IPS-18a (cell line): ENCODE results near the gene ELAVL3.
"Not testable (repeated sequence)": the region's sequence is repeated elsewhere in the genome, so short reads cannot be mapped to it uniquely, and the experiment has no call there.

Experiments
- H3K27ac ChIP-seq: one replicate; pipeline ENCODE4 v1.5.1; 2013; ENCODE audit warnings: low read length
- H3K27me3 ChIP-seq: one replicate; pipeline ENCODE4 v1.6.1; 2013; ENCODE audit warnings: mild to moderate bottlenecking, low read length; ENCODE audit not compliant: control insufficient read depth, insufficient read depth
- H3K36me3 ChIP-seq: one replicate; pipeline ENCODE4 v1.6.1; 2013; ENCODE audit warnings: low read depth, low read length; ENCODE audit not compliant: control insufficient read depth
- H3K4me1 ChIP-seq: one replicate; pipeline ENCODE4 v1.6.1; 2013; ENCODE audit warnings: low read depth, low read length; ENCODE audit not compliant: control insufficient read depth
- H3K4me3 ChIP-seq: one replicate; pipeline ENCODE4 v1.5.1; 2013; ENCODE audit warnings: low read length
- H3K9ac ChIP-seq: one replicate; pipeline ENCODE4 v1.6.1; 2013; ENCODE audit warnings: mild to moderate bottlenecking, low read length, moderate library complexity
- H3K9me3 ChIP-seq: one replicate; pipeline ENCODE4 v1.6.1; 2013; ENCODE audit warnings: low read depth, low read length; ENCODE audit not compliant: control insufficient read depth

Gene ELAVL3

DNA sequence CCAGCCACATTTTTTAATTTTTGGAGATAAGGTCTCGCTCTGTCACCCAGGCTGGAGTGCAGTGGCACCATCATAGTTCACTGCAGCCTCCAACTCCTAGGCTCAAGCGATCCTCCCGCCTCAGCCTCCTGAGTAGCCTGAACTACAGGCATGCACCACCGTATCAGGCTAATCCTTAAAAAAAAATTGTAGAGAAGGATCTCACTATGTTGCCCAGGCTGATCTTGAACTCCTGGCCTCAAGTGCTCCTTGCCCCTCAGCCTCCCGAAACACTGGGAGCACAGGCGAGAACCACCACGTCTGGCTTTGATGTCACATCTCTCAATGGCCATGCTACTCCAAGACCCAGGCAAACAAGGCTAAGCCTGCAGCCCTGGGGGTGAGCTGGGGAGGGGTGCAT is 24.2 kb downstream of the ELAVL3 start:
- Histone ChIP-seq H3K27ac (no peak overlapping the region), H3K36me3 (no peaks in the 10 kb centered on the region), H3K9ac (no peak overlapping the region), H3K9me3 (no peaks in the 10 kb centered on the region), H3K4me1 (peaks cover 8% of the 10 kb centered on the region), H3K4me3 (no peak overlapping the region), H3K27me3 (no peaks in the 10 kb centered on the region)

DNA sequence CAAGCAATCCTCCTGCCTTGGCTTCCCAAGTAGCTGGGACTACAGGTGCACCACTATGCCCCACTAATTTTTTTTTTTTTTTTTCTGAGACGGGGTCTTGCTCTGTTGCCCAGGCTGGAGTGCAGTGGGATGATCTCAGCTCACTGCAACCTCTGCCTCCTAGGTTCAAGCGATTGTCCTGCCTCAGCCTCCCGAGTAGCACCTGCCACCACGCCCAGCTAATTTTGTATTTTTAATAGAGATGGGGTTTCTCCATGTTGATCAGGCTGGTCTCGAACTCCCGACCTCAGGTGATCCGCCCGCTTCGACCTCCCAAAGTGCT is 25.7 kb downstream of the ELAVL3 start:
- H3K36me3 ChIP-seq, H3K27me3 ChIP-seq, H3K9ac ChIP-seq, H3K27ac ChIP-seq, H3K4me3 ChIP-seq, H3K9me3 ChIP-seq, H3K4me1 ChIP-seq: not testable (repeated sequence)

DNA sequence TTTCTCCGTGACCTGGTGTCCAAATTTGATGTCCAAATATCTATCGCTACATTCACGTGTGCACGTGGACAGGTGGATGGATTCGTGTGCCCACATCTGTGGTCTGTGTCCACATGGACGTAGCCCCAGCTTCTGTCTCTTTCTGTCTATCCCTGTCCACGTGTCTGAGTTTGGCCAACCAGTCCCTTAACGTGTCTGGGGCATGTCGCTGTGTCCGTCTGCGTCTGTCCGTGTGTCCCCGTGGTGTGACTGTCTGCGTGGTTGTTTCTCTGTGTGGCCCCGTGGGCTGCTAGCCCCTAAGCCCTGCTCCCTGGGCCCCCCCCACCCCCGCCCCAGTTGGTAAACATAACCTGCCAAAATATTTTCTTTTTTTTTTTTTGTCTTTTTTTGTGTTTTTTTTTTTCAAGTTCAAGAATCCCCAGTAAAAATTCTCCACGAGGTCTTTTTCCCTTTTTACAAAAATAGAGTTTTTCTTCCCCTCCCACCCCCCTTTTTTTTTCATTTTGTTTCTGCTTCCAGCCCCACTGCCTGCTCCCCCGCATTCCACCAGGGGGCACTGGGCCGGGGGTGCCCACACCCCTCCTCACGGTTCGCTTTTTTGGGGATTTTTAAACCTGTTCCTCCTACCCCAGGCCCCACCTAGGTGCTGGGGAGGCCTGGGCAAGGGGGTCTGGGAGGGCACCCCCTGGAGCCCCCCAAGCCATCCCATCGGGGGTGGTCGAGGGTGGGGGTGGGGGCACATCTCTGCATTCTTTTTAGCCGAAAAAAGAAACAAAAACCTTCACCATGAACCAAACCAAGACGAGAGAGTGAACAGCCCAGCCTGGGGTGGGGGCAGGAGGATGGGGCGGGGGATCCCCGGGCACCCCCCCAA is 27.1 kb downstream of the ELAVL3 start:
- Histone ChIP-seq H3K9me3 (no peaks in the 10 kb centered on the region), H3K27me3 (no peaks in the 10 kb centered on the region), H3K4me3 (no peak overlapping the region), H3K9ac (no peak overlapping the region), H3K36me3 (peaks cover 10% of the 10 kb centered on the region), H3K27ac (no peak overlapping the region), H3K4me1 (peaks cover 10% of the 10 kb centered on the region)

DNA sequence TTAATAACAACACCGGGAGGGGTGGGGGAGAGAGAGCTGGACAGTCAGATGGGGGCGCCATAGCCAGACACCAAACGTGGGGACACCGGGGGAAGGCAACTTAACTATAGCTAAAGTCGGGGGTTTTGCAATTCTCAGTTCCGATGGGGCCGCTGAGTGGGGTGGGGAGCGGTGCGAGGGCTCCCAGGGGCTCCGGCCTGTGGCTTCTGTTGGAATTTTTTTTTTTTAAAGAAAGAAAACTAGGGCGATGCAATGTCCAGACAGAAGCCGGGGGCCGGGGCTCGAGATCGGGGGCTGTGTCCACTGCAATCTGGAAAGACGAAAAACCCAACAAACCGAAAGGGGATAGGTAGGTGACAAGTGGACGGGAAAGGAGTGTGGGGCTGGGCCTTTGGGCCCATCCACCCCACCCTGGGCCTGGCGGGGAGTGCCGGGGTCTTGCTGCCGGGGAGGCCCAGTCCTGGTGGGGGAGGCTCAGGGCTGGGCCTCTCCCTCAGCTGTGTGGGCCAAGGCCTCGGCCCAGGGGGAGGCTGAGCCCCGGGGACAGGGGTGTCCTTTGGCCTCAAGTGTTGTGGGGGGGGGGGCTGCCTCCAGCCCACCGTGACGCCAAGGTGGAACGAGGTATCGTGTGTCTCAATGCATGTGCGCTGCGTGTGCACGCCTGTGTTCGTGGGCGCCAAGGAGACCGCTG is 28.1 kb downstream of the ELAVL3 start:
- peaks cover 10% of the 10 kb centered on the region for H3K4me1 ChIP-seq
- peaks cover 19% of the 10 kb centered on the region for H3K36me3 ChIP-seq
- H3K4me3 ChIP-seq = no peak overlapping the region
- no peak overlapping the region for H3K27ac ChIP-seq
- no peaks in the 10 kb centered on the region for H3K27me3 ChIP-seq
- no peaks in the 10 kb centered on the region for H3K9me3 ChIP-seq
- no peak overlapping the region for H3K9ac ChIP-seq

DNA sequence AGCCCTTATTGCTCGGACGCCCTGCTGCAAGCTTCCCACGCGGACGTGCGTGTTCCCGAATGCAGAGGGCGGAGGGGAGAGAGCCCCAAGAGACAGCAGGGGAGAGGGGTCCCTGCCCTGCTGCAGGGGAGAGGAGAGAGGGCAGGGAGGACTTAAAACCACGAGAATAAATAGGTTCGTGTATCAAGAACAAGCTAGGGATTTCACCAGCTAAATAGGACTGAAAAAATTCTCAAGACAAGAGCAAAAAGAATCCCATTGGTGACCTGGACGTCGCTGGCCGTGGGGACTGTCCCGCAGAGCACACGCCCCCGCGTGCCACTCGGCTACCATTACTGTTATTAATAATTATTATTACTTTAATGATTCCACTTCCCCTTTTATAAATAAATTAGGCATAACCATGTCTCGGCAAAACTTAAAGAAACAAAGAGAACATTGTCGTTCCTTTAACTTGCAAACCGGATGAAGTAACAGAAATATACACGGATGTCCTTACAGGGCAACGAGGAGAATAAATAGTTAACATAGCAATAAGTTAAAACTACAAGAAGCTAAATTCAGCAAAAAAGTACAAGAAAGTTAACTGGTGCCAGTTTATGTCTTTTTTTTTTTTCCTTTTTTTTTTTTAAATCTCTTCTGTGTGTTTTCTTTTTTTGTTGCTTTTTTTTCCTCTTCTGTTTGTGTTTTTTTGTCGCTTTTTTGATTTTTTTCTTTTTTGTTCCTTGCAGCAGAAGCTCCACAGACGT is 28.8 kb downstream of the ELAVL3 start:
- Histone ChIP-seq H3K4me1 (peaks cover 10% of the 10 kb centered on the region), H3K36me3 (peaks cover 26% of the 10 kb centered on the region), H3K9me3 (no peaks in the 10 kb centered on the region), H3K9ac (no peak overlapping the region), H3K27ac (no peak overlapping the region), H3K27me3 (no peaks in the 10 kb centered on the region), H3K4me3 (no peak overlapping the region)

DNA sequence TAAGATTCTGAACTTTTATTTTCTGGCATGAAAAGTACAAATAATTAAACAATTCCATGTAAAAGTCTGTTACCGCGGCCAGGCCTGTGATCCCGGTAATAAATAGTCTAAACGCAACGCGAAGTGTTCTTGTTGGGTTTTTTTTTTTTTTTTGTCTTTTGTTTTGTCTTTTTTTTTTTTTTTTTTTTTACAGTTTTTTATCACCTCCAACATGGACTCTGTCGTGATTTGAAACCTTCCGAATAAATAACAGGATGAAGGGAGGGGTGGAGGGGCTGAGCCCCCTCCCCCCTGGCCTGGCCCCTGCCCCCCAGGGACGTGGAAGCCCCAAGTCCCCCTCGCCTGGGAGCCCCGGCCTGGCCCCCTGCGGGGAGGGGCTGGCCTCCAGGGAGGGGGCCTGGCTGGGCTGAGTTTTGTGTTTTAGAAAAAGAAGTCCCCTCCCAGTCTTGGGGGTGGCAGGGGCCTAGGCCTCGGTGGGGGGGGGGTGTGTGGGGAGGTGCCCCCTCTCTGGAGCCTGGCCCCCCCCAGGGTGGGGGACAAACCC is 29.4 kb downstream of the ELAVL3 start:
- Histone ChIP-seq H3K9me3 (no peaks in the 10 kb centered on the region), H3K4me3 (no peak overlapping the region), H3K27me3 (no peaks in the 10 kb centered on the region), H3K4me1 (peaks cover 10% of the 10 kb centered on the region), H3K27ac (no peak overlapping the region), H3K9ac (no peak overlapping the region), H3K36me3 (peaks cover 28% of the 10 kb centered on the region)

DNA sequence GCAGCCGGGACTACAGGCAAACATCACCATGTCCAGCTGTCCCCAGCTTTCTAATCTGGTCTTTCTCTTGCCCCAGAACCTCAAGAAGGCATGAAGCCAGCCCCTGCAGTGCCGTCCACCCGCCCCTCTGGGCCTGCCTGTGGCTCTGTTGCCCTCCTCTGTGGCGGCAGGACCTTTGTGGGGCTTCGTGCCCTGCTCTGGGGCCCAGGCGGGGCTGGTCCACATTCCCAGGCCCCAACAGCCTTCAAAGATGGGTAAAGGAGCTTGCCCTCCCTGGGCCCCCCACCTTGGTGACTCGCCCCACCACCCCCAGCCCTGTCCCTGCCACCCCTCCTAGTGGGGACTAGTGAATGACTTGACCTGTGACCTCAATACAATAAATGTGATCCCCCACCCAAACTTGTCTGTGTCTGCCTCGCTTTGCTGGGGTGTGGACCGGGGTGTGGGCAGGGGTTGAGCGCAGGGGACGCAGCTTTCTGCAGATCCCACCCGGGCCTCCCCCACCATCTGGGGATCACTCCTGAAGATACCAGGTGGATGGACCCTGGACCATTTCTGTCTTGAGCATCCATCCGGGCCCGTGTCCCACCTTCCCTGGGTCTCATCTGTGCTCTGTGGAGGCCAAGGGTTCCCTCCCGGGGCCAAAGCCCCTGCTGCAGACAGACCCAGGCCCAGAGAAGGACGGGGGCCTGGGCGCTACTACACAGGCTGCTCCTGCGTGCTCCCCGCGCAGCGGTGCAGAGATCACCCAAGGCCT is 30.1 kb downstream of the ELAVL3 start:
- Histone ChIP-seq H3K27me3 (no peaks in the 10 kb centered on the region), H3K9me3 (no peaks in the 10 kb centered on the region), H3K9ac (no peak overlapping the region), H3K4me3 (no peak overlapping the region), H3K36me3 (peaks cover 28% of the 10 kb centered on the region), H3K4me1 (peaks cover 10% of the 10 kb centered on the region), H3K27ac (no peak overlapping the region)

DNA sequence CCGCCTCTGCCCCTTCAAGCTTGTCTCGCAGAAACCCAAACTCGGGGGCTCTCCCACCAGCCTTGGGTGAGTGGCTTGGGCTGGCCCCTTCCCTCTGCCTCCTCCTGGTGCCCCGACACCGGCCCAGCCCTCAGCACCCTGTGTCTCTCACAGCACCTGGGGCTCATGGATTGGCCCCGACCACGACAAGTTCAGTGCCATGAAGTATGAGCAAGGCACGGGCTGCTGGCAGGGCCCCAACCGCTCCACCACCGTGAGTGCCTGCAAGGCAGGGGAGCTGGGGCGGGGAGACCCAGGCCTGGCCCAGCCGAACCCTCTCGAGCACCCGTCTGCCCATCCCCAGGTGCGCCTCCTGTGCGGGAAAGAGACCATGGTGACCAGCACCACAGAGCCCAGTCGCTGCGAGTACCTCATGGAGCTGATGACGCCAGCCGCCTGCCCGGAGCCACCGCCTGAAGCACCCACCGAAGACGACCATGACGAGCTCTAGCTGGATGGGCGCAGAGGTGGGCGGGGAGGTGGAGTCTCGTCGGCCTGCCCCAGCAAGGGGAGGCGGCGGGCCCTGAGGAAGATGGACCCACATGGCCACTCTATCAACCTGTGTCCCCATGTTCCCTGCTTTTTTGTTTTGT is 31.8 kb downstream of the ELAVL3 start:
- Histone ChIP-seq H3K9me3 (no peaks in the 10 kb centered on the region), H3K4me1 (peaks cover 10% of the 10 kb centered on the region), H3K27me3 (no peaks in the 10 kb centered on the region), H3K9ac (no peak overlapping the region), H3K4me3 (no peak overlapping the region), H3K36me3 (peaks cover 44% of the 10 kb centered on the region), H3K27ac (no peak overlapping the region)

DNA sequence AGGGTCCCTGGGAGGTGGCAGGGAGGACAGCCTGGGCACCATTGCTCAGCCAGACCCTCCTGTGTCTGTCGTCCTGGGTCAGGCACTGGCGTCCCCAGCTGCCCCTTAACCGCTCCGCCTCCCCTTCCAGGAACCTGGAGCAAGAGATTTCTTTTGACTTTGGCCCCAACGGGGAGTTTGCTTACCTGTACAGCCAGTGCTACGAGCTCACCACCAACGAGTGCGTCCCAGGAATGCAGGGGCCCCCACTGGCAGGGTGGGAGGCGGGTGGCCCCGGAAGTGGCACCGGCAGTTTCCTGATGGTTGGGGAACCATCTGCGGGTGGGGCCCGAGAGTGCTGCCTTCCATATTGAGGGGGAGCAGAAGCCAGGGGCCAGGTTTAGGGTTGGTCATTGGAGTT is 32.4 kb downstream of the ELAVL3 start:
- Histone ChIP-seq H3K9ac (no peak overlapping the region), H3K4me1 (peaks cover 10% of the 10 kb centered on the region), H3K4me3 (no peak overlapping the region), H3K36me3 (peaks cover 47% of the 10 kb centered on the region), H3K9me3 (no peaks in the 10 kb centered on the region), H3K27me3 (no peaks in the 10 kb centered on the region), H3K27ac (no peak overlapping the region)

DNA sequence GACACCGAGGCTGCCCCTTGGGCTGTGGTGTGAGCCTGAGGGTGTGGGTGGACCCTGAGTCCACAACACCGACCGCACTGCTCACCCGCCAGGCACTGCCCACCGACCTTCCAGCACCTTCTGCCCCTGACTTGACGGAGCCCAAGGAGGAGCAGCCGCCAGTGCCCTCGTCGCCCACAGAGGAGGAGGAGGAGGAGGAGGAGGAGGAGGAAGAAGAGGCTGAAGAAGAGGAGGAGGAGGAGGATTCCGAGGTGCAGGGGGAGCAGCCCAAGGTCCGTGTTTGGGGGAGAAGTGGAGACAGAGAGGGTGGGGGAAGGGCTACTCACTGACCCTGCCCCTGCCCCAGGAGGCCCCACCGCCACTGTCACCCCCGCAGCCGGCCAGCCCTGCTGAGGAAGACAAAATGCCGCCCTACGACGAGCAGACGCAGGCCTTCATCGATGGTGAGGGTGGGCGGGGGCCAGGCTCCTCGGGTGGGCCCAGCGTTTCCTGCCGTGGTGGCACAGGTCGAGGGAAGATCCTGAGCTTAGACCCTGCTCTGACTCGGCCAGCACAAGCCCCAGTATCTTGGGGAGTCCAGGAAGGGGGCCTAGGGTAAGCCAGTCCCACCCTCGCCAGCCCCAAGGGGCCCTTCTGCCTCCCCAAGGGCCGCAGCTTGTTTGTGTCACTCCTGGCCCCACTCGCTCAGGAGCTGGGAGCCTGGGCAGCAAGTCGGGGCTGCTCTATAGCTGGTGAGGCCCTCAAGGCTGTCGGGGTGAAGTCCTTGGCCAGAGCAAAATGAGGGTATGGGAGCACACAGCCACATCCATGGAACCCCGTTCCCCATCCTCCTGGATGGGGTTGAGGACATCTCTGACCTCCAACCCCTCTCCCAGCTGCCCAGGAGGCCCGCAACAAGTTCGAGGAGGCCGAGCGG is 33.2 kb downstream of the ELAVL3 start:
- no peak overlapping the region for H3K4me3 ChIP-seq
- H3K36me3 ChIP-seq = peaks cover 47% of the 10 kb centered on the region
- H3K27me3 ChIP-seq = no peaks in the 10 kb centered on the region
- no peaks in the 10 kb centered on the region for H3K9me3 ChIP-seq
- H3K9ac ChIP-seq = no peak overlapping the region
- H3K4me1 ChIP-seq = peaks cover 10% of the 10 kb centered on the region
- no peak overlapping the region for H3K27ac ChIP-seq
